Measurements from ENCODE around the gene HEBP2. TPM values are rescaled to one million over a fixed set of nuclear protein-coding genes. Genes with fewer than 3 reads are reported as not detected.

HEBP2 gene
- total and polyA plus RNA-seq, 2 of the 13 experiments (the other 11 are each of a cell fraction or from before 2014, with no cell fraction given), result 16.0 to 72.8 TPM

- TF ChIP-seq ATF4 (CRISPR knock-in tag; IDR thresholded peaks at IDR 0.05) (peak in 1 of 2 experiments; percentile 88; a peak in 2 of 4 replicates), KAT8 (CRISPR knock-in tag; IDR thresholded peaks at IDR 0.05) (peak; percentile 69), IRF9 (CRISPR knock-in tag; IDR thresholded peaks at IDR 0.05; ENCODE audit: borderline replicate concordance) (peak; percentile 69; the same call in 1 of the 2 replicates), RNF2 (conservative IDR thresholded peaks at IDR 0.05; ENCODE audit: low read depth) (0 out of 2 replicates have a peak, but pooled peaks have one; percentile 55), PATZ1 (CRISPR knock-in tag; IDR thresholded peaks at IDR 0.05) (peak; percentile 97), FOXJ3 (CRISPR knock-in tag; IDR thresholded peaks at IDR 0.05; ENCODE audit: borderline replicate concordance) (0 out of 2 replicates have a peak, but pooled peaks have one; percentile 39), ZBTB10 (CRISPR knock-in tag; IDR thresholded peaks at IDR 0.05; ENCODE audit: borderline replicate concordance) (peak; percentile 80), NFIC (IDR thresholded peaks at IDR 0.05; ENCODE audit: low read length) (no peak), ZNF460 (CRISPR knock-in tag; IDR thresholded peaks at IDR 0.05; ENCODE audit: borderline replicate concordance) (peak; percentile 63; the same call in 1 of the 2 replicates), ZNF260 (CRISPR knock-in tag; IDR thresholded peaks at IDR 0.05; ENCODE audit: borderline replicate concordance, low read depth) (no peak), ZNF30 (CRISPR knock-in tag; IDR thresholded peaks at IDR 0.05) (no peak), ZNF780A (CRISPR knock-in tag; IDR thresholded peaks at IDR 0.05) (no peak), BRF2 (CRISPR knock-in tag; IDR thresholded peaks at IDR 0.05) (no peak; the same call in 1 of the 2 replicates), GPBP1L1 (CRISPR knock-in tag; IDR thresholded peaks at IDR 0.05) (no peak), XRCC5 (optimal IDR thresholded peaks at IDR 0.05; ENCODE audit: low read length) (peak; percentile 97), ZNF446 (CRISPR knock-in tag; IDR thresholded peaks at IDR 0.05) (no peak; the same call in 1 of the 2 replicates), ZNF782 (CRISPR knock-in tag; IDR thresholded peaks at IDR 0.05; ENCODE audit: borderline replicate concordance) (peak; percentile 69)
Measured at GRCh38 chr6:138403801-138404665, at the start of gene HEBP2 (continued).
